ENCODE results near the gene CD37.
"Not testable (repeated sequence)": the region's sequence is repeated elsewhere in the genome, so short reads cannot be mapped to it uniquely, and the experiment has no call there.

Gene CD37, protein sequence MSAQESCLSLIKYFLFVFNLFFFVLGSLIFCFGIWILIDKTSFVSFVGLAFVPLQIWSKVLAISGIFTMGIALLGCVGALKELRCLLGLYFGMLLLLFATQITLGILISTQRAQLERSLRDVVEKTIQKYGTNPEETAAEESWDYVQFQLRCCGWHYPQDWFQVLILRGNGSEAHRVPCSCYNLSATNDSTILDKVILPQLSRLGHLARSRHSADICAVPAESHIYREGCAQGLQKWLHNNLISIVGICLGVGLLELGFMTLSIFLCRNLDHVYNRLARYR

DNA sequence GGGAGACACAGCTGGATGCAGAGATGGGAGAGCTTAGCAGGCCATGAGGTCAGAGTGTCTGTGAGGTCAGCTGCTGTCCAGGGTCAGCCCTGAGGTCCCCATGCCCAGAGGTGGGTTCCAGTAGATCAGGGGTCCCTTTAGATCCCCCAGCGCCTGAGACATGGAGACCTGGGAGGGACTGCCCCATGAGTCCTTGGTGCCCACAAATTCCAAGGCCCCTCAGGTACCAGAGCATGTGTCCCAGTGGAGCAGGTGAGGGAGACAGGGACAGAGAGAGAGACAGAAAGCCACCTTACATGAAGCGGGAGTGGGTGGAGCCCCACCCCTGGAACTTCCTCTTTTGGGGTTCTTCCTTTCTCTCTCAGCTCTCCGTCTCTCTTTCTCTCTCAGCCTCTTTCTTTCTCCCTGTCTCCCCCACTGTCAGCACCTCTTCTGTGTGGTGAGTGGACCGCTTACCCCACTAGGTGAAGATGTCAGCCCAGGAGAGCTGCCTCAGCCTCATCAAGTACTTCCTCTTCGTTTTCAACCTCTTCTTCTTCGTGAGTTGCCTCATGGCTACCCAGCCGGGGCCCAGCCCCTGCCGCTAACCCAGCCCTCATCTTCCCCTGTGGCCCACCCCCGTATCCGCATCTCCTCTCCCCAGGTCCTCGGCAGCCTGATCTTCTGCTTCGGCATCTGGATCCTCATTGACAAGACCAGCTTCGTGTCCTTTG is at the start of gene CD37:
Gene CD37 (plus strand): TSS at position 336 of the 713 bp plus-strand sequence. CDS start 135 bp downstream, at position 471.
- no peak for DNase-seq

DNA sequence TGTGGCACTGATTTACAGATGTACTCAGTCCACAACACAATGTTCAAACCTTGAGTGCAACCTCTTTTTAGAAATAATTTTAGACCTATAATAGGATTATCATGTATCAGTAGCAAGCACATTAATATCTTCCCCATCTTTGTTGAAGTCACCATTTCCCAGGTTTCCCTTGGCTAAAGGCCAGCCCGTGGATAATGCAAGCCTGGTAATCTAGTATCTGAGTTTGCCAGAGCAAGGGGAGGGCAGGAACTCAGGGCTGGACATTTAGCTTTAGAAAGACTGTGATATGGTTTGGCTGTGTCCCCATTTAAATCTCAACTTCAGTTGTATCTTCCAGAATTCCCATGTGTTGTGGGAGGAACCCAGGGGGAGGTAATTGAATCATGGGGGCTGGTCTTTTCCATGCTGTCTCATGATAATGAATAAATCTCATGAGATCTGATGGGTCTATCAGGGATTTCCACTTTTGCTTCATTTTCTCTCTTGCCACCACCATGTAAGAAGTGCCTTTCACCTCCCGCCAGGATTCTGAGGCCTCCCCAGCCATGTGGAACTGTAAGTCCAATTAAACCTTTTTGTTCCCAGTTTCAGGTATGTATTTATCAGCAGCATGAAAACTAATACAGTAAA is 48.0 kb upstream of the CD37 start:
- no peak for DNase-seq

DNA sequence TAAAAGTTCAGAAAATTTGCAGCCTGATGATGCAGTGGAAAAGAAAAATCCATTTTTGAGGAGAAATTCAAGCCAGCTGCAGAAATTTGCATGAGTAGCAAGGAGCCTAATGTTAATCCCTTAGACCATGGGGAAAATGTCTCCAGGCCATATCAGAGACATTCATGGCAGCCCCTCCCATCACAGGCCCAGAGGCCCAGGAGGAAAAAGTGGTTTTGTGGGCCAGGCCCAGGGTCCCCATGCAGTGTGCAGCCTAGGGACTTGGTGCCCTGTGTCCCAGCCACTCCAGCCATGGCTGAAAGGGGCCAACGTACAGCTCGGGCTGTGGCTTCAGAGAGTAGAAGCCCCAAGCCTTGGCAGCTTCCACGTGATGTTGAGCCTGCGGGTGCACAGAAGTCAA is 47.0 kb upstream of the CD37 start:
- DNase-seq: not testable (repeated sequence)

DNA sequence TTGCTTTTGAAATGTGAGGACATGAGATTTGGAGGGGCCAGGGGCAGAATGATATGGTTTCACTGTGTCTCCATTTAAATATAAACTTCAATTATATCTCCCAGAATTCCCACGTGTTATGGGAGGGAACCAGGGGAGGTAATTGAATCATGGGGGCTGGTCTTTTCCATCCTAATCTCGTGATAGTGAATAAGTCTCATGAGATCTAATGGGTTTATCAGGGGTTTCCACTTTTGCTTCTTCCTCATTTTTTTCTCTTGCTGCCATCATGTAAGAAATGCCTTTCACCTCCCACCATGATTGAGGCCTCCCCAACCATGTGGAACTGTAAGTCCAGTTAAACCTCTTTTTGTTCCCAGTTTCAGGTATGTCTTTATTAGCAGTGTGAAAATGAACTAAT is 45.9 kb upstream of the CD37 start:
- not testable (repeated sequence) for DNase-seq

DNA sequence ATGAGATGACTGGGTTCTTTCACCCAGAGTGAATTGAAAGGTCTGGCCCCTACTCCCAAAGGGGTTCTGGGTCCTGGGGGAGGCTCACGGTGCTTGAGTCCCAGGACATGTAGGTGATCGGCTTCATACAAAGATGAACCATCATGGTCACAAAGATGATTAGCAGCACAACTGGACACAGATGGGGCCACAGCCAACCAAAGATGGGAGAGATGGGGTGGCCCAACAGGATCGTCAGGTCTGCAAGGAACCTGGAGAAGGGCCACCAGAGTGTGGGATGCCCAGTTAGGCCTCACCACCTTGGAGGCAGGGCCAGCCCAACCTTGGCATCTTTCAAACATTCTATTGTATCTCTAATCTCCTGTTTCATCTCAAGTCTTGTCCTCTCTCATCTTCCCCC is 44.7 kb upstream of the CD37 start:
- no peak for DNase-seq

DNA sequence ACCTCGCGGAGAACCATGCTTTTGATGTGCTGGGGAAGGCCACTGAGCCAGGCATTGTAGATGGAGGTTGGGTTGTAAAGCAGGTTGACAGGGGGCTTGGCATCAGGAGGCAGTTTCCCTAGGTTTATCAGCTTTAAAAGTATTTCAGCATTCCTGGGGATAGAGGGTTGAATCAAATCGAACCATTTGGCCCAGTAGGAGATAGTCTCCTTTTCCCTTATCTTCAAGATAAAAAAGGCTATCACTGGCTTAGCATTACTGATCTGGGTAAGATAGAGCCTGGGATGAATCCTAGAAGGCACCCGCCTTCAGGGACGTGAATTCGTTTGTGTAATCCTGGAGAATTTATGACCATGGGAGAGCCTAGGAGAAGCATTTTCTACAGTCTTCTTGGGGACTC is 40.8 kb upstream of the CD37 start:
- DNase-seq: no peak

DNA sequence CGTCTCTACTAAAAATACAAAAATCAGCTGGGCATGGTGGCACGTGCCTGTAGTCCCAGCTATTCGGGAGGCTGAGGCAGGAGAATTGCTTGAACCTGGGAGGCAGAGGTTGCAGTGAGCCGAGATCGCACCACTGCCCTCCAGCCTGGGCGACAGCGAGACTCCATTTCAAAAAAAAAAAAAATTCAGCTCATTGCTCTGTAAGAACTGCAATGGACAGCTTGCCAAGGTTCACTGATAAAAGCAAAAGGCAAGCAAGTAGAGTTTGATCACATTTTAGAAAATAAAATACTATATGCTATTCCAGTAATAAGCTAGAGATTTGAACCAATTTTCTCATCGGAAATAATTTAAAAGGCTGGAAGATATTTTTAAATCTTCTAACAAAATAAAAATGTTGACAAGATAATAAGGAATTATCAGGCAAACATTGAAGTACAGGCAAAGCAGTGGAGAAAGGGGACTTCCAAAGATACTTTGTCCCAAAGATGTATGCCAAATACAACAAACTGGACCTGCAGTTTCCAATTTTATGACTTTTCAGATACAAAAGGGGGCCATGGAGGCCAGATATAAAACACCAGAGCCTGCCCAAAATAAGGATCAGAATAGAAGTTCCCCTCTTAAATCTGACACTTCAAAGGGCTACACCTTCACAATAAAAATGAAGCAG is 39.9 kb upstream of the CD37 start:
- no peak for DNase-seq

DNA sequence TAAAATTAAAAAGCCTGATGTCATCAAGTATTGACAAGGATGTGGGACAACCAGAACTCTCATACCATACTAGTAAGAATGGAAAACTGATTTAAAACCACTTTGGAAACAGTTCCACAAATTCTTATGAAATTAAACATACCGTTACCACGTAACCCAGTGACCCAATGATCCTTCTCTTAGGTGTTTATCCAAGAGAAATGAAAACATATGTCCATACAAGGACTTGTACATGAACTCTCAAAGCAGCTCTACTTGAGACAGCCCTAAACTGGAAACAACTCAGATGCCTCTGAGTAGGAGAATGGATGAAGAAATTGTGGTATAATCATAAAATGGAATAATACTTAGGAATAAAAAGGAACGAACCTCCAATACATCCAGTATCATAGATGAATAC is 37.8 kb upstream of the CD37 start:
- no peak for DNase-seq

DNA sequence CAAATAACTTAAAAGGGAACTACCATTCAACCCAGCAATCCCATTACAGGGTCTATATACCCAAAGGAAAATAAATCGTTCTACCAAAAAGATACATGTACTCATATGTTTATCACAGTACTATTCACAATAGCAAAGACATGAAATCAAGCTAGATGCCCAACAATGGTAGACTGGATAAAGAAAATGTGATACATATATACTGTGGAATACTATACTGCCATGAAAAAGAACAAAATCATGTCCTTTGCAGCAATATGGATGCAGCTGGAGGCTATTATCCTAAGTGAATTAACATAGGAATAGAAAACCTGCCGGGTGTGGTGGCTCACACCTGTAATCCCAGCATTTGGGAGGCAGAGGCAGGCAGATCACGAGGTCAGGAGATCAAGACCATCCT is 36.6 kb upstream of the CD37 start:
- DNase-seq: not testable (repeated sequence)

DNA sequence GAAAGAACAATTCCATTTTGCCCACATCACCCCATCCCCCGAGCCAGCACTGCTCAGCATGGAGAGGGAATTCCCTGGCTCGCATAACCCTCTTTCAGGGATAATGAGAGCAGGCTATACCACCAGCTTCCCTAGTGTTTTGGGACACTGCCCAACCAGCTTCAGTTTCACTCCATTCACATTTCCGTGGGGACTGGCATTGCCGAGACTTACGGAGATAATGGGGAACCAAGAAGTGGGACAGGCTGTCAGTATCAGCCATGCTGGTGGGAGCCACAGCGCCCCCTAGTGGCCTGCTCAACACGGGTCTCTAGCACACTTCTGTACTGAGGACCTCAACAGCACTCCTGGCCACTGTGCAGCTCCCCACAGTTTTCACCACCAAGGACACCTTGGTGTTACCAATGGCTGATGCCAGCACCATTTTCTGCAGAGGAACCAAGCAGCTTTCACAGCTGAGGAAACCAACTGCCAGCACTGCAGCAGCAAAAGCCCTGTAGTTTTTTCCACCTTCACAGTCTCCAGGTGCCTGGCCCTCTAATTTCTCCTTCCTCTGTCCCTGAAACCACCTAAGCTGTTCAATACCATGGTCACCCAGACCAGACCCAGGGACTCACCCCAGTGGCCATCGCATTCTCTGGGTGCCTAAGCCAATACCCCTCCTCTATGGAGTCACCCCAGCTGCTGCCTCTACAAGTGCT is 33.9 kb upstream of the CD37 start:
- DNase-seq: peak; percentile 3 to 36 (median 11)

DNA sequence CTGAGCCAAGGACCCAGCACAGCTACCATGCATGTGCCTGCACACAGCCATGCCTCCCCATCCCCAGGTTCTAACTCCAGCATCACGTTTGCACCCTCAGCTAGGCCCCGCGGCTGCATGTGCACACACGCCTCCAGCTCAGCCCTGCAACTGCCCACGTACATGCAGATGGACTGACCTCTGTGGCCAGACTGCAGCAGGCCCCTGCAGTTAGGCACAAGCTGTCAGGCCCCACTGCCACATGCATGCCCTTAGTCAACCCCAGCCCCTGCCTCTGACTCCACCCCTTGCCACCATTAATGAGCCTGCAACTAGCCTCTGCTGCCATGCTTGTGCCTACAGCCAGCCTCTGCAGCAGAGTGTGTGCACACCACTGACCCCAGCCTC is 33.3 kb upstream of the CD37 start:
- no peak for DNase-seq

DNA sequence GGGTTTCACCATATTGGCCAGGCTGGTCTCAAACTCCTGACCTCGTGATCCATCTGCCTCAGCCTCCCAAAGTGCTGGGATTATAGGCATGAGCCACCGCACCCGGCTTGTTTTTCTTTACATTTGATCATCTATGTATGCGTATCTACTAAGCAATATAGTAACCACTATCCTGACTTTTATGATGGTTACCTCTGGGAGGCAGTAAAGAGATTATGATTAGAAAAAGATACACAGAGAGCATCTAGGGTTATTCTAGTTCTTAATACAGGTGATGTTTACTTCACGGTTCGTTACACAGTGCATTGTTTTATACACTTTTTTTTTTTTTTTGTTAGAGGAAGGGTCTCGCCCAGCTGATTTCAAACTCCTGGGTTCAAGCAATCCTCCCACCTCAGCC is 28.5 kb upstream of the CD37 start:
- not testable (repeated sequence) for DNase-seq

DNA sequence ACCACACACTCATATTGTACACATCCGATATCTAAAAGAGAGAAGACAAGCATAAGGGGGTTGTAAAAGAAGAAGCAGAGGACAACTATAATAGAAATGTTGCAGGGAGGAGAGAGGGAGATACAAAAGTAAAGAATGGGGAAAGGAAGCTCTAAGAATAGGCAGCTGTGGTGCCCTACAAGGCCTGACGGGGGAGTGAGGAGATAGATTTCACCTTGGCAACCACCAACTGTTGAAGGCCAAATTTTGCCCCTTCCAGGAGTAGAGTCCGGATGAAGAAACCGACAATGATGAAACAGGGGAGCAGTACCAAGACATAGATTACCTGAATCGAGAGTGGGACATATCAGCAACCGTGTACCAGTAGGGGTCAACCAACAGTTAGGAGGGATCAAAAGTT is 26.1 kb upstream of the CD37 start:
- DNase-seq: no peak

DNA sequence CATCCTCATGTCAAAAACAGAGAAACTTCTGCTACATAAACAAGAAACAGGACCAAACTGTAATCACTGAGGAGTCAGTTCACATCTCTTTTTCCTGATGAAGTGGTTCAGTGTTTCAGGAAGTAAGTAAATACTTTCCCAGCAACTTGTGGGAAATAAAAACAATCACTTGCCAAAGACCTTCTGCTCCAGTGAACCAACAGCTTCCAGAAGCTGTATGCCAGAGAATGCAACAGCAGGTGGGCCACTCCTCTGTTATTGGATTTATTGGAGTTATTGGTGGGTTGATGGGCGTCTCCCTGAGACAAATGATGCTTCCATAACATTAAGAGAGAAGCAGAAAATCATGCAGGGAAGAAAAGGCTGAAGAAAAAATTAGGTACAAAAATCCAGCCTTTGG is 20.1 kb upstream of the CD37 start:
- no peak for DNase-seq

DNA sequence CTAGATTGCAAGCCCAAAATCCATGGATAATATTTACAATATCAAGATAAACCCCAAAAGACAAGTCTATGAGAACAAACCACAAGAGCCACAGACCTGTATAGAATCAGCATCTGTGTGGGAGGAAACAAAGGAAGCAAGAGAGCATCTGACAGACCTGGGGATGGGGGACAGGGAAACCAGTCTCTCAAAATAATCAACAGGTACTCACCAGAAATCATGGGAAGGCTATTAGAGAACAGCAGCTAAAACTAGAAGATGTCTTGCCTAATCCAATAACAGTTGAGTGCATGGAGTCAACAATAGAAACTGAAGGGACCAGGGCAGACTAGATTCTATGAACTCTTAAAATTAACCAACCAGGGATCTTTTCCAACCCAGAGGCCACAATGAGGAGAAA is 18.9 kb upstream of the CD37 start:
- DNase-seq: no peak

DNA sequence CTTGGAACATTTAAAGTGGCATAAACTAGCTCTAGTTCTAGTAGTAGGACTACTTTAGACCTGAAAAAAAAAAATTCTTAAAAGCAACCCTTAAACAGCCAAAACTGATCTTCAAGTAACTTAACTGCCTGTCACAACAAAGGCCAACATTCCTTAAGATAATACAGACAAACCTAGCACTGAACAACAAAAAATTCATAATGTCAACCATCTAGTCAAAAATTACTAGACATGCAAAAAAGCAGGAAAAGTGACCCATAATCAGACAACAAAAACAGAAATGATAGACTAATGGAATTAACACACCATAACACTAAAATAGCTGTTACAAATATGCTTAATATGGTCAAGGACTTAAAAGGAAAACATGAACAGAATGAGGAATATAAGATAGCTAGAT is 16.9 kb upstream of the CD37 start:
- no peak for DNase-seq

DNA sequence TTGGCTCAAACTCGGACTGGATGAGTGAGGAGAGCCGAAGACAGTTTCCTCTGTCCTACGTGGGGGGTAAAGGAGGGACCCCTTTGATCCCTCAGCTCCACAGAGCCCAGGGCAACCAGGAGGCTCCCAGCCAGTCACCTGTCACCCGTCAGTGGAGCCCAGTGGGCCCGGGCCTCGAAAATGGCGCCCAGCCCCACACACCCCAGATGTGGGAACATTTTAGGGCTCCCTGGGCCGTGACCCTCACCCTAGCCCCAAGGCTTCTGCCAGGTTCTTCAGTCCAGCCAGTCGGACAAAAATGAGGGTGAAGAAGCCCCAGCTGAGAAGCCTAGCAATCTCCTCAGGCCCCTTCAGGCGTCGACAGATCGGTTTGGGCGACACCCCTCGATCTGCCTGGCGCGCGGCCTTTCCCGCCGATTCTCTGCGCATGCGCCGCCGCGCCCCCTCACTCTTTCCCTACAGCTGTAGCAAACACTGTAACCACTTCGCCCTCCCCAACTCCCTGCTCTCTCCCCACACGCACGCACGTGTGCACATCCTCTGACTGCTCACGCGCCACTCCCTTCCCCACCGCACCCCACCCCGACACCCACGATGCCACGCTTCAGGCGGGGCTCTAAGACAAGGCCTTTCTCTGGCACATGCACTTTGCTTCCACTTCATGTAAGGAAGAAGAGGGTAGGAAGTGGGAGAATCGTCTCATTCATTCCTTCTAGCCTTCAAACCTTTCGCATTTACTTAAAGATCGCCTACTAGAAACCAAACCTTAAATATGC is 10.2 kb upstream of the CD37 start, which contains the start of gene SLC6A16:
Gene SLC6A16 (minus strand): TSS at position 391 of the 776 bp plus-strand sequence. CDS start 13,844 bp downstream, outside the sequence.
- no peak for DNase-seq

DNA sequence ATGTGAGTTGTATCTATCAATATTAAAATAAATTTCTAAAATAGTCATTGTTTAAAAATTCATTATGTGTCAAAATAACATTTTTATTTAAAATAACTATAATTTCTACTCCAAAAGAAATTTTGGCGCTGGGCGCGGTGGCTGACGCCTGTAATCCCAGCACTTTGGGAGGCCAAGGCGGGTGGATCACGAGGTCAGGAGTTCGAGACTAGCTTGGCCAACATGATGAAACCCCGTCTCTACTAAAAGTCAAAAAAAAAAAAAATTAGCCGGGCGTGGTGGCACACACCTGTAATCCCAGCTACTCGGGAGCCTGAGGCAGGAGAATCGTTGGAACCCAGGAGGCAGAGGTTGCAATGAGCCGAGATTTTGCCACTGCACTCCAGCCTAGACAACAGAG is 9.4 kb upstream of the CD37 start:
- not testable (repeated sequence) for DNase-seq

DNA sequence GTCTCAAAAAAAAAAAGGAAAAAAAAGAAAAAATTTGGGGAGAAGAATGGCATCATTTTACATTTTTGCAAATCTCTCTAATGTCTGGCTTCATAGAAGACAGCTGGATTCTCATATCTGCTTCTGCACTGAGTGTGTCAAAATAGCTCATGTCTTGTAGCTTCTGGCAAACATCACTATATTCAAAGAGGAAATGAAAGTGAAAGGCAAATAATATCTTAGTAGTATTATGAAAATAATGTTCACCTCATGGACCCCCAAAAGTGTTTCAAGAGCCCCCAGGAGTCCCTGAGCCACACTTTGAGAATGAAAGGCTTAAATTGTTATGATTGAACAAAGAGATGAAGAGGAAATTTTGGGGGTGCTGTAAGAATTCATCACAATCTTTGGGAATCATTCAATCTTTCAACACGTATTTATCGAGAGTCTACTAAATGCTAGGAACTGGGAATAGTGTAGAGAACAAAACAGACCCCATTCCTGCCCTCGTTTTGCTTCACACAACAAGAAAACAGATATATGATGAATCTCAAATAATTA is 9.0 kb upstream of the CD37 start:
- DNase-seq: no peak

DNA sequence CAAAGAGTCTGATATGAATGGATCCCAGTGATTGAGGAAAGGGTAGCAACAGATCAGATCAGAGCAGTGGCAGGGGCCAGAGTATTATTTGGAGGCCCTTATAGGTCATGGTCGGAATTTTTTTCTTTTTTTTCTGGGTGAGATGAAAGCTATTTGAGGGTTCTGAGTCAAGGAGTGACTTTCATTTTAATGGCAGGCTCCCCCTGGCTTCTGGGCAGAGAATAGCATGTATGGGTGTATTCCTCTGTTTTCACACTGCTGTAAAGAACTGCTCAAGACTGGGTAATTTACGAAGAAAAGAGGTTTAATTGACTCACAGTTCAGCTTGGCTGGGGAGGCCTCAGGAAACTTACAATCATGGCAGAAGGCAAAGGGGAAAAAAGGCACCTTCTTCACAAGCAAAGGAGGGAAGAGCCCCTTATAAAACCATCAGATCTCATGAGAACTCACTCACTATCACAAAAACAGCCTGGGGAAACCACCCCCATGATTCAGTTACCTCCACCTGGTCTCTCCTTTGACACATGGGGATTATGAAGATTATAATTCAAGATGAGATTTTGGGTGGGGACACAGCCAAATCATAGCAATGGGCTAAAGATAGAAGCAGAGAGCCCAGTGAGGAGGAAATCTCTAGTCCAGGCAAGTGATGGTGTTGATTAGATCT is 7.2 kb upstream of the CD37 start:
- no peak for DNase-seq

DNA sequence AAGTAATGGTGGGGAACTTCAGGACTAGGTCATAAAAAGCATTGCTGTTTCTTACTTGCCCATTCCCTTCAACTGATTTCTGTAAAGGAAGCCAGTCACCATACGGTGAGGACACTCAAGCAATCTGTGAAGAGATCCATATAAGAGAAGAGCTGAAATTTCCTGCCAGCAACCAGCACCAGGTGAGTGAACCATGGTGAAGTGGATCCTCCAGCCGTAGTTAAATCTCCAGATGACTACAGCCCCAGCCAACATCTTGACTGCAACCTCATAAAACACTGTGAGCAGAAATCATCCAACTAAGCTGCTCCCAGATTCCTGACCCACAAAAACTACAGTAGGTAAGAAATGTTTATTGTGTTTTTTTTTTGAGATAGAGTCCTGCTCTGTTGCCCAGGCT is 6.5 kb upstream of the CD37 start:
- DNase-seq: peak in 1 of 3 experiments; percentile 33
